GM13976 (cell line): Measurements from ENCODE around the gene DPH7.
"Not testable (repeated sequence)": the region's sequence is repeated elsewhere in the genome, so short reads cannot be mapped to it uniquely, and the experiment has no call there.

Experiments used
- DNase-seq: peaks from one replicate; pipeline ENCODE4 v3.0.0; 2012; ENCODE audit warnings: low spot score
- CTCF ChIP-seq: IDR thresholded peaks from 2 replicates; pipeline ENCODE4 v1.5.1; 2012; ENCODE audit warnings: borderline replicate concordance, mild to moderate bottlenecking; ENCODE audit not compliant: insufficient read depth; ENCODE audit errors: extremely low read depth, missing control alignments, control extremely low read depth
- in situ Hi-C: fragments of 300-500 bp; cut with MboI; formaldehyde crosslinking; loops from one replicate; pipeline ENCODE4 v1.12.0; 2022; ENCODE audit warnings: low sequenced_read_pairs, mixed read lengths, inconsistent platforms; ENCODE audit not compliant: unreplicated experiment

The DPH7 gene

GRCh38 chr9:137538058-137538457, 40.7 kb downstream of the DPH7 start:
- in situ Hi-C loops, result loop anchor here (25.0 kb wide), 1 partner anchor 251 kb away; the partner anchor contains the start of gene TOR4A

GRCh38 chr9:137536594-137537131, 42.1 kb downstream of the DPH7 start:
- in situ Hi-C loops, result loop anchor here (25.0 kb wide), 1 partner anchor 249 kb away; the partner anchor contains the start of gene TOR4A
- not testable (repeated sequence) for DNase-seq

More at GRCh38 chr9:137538058-137538457, 40.7 kb downstream of the DPH7 start:
- DNase-seq, result no peak
- no peak for TF ChIP-seq CTCF

- in situ Hi-C loops, result loop anchor here (25.0 kb wide), 1 partner anchor 248 kb away; the partner anchor contains the start of gene TOR4A
- no peak for DNase-seq
These were observed 43.7 kb downstream of the DPH7 start for GRCh38 chr9:137535120-137535428.

GRCh38 chr9:137534256-137535119, 44.2 kb downstream of the DPH7 start:
- peak; percentile 73 for DNase-seq
- peak; percentile 36 for TF ChIP-seq CTCF
- in situ Hi-C loops, result loop anchor here (25.0 kb wide), 1 partner anchor 247 kb away; the partner anchor contains the start of gene TOR4A

More at GRCh38 chr9:137535120-137535428, 43.7 kb downstream of the DPH7 start:
- no peak for TF ChIP-seq CTCF

- not testable (repeated sequence) for DNase-seq
- in situ Hi-C loops, result loop anchor here (25.0 kb wide), 1 partner anchor 246 kb away; the partner anchor contains the start of gene TOR4A
These were observed 45.7 kb downstream of the DPH7 start for GRCh38 chr9:137532891-137533468.

GRCh38 chr9:137531099-137531765, 47.5 kb downstream of the DPH7 start:
- in situ Hi-C loops, result loop anchor here (25.0 kb wide), 1 partner anchor 244 kb away; the partner anchor contains the start of gene TOR4A
- no peak for DNase-seq
- TF ChIP-seq CTCF, result no peak

- TF ChIP-seq CTCF, result no peak
- no peak for DNase-seq
- in situ Hi-C loops, result loop anchor here (25.0 kb wide), 1 partner anchor 243 kb away; the partner anchor contains the start of gene TOR4A
These were observed 48.4 kb downstream of the DPH7 start for GRCh38 chr9:137530331-137530730.
